Activated naive CD8-positive, alpha-beta T cell treated with anti-CD3 and anti-CD28 coated beads, Interleukin-2, amount 50 U/mL, for 16 hours (primary cell): ENCODE measurements around the gene TMEM61.
"Not testable (repeated sequence)": the region's sequence is repeated elsewhere in the genome, so short reads cannot be mapped to it uniquely, and the experiment has no call there.

ENCODE experiments used
- DNase-seq: peaks from one replicate; pipeline ENCODE4 v3.0.0-alpha.2; 2020; ENCODE audit warnings: low read depth, low spot score

Gene TMEM61

GRCh38 chr1:54980528-54981241 is at the start of gene TMEM61:
Gene TMEM61 (plus strand): TSS chr1:54980628. CDS start chr1:54981066, 438 bp downstream.
- DNase-seq = no peak

- DNase-seq = no peak
These were observed 49.1 kb upstream of the TMEM61 start for GRCh38 chr1:54931275-54931840.

DNA sequence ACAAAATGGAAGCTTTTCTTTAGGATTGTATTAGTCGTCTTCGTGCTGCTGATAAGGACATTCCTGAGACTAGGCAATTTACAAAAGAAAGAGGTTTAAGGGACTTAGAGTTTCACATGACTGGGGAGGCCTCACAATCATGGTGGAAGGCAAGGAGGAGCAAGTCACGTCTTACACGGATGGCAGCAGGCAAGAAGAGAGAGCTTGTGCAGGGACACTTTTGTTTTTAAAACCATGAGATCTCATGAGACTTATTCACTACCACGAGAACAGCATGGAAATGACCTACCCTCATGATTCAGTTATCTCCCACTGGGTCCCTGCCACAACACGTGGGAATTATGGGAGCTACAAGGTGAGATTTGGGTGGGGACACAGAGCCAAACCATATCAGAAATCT is 46.3 kb upstream of the TMEM61 start:
- not testable (repeated sequence) for DNase-seq

GRCh38 chr1:54934869-54935268 is 45.6 kb upstream of the TMEM61 start:
- DNase-seq = no peak

DNA sequence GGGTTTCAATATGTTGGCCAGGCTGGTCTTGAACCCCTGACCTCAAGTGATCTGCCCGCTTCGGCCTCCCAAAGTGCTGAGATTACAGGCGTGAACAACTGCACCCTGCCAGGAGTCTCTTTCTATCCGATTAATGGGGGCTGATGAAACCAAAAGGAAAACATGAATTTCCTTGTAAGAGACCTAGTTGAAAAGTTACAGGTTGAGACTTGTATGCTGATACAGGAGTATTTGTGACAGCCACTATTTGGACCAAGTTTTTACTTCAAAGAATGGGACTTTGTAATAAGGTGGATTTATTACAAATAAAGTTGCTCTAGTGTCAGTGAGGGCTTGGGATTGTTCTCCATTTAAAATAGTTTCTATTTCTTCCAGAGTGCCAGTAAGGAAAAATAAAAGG is 43.6 kb upstream of the TMEM61 start:
- no peak for DNase-seq

DNA sequence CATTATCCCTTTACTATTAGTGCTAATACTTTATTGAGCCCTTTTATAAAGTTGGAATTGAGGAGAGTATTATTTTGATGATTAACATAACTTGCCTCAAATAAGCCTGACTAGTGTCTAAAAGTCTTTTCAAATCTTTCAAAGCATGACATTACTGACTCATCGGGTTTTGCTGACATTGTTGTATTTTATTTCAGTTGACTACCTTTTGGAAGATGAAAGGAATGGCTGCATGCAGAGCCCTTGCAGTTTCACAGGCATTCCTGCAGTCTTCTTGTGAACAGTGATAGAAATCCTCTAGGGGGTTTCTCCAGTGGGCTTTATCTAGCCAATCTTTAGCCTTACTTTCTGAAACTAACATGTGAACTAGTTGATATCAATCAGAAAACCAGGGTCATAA is 43.0 kb upstream of the TMEM61 start:
- no peak for DNase-seq

GRCh38 chr1:54938955-54939354 is 41.5 kb upstream of the TMEM61 start:
- not testable (repeated sequence) for DNase-seq

DNA sequence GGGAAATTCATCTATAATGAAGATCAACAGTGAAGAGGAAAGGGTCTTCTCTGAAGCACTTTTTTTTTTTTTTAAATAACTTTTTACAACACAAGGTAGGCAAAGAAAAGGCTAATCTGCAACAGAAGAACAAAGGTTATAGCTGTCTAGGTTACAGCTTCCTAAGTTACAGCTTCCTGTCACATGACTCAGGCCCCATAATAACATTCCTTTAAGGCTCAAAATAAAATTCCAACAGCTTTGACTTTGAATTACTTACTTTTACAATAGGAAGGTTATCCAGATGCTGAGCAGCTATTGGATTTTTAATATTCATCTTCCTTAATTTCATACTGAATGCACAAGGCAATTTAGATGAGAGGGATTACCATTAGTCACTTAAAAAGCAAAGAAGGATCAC is 40.4 kb upstream of the TMEM61 start:
- DNase-seq = no peak

DNA sequence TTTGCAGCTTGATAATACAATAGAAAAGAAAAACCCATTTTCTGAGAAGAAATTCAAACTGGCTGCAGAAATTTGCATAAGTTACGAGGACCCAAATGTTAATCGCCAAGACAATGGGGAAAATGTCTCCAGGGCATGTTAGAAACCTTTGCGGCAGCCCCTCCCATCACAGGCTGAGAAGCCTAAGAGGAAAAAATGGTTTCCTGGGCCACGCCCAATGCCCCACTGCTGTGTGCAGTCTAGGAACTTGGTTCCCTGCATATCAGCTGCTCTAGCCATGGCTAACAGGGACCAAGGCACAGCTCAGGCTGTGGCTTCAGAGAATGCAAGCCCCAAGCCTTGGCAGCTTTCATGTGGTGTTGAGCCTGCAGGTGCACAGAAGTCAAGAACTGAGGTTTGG is 37.5 kb upstream of the TMEM61 start:
- no peak for DNase-seq

GRCh38 chr1:54944610-54945392 is 35.6 kb upstream of the TMEM61 start:
- peak; percentile 21 for DNase-seq

DNA sequence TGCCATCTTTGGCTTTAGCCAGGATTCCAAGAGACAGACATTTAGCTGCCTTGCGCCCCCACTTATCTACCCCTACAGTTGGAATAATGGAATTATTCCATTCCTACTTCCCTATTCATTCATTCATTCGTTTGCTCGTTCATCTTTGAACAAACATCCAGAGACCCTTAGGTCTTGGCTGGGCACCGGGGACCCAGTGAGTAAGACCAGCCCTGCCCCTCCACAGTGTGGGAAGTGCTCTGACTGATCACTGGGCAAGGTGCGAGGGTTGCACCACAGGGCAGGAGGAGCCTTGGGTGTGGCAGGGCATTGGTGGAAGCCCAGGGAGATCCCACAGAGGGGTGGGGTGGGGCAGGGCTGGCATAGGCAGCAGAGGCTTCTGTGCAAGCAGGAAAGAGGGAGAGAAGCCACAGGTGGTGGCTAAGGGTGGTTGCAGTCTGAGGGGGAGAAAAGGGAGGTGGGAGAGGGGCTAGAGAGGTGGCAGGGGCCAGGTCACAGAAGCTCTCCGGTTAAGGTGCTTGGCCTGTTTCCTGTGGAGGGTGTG is 35.0 kb upstream of the TMEM61 start:
- DNase-seq = no peak

DNA sequence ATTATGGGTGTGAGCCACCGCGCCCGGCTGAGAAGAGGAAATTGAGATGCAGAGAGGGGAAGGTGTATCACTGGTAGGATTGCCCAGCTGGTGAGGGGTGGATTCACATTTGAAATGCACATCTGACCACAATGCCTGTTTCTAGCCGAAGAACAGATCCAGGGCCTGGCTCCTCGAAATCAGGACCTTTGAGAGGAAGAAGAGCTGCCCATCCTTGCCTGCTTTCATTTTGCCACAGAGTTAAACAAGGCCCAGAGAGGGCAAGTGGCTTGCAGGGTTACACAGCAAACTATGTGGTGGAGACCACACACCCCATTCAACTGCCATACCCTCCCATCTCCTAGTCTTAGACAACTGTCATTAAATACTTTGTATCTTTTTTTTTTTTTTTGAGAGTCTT is 32.9 kb upstream of the TMEM61 start:
- no peak for DNase-seq

- no peak for DNase-seq
These were observed 31.4 kb upstream of the TMEM61 start for GRCh38 chr1:54949053-54949452.

DNA sequence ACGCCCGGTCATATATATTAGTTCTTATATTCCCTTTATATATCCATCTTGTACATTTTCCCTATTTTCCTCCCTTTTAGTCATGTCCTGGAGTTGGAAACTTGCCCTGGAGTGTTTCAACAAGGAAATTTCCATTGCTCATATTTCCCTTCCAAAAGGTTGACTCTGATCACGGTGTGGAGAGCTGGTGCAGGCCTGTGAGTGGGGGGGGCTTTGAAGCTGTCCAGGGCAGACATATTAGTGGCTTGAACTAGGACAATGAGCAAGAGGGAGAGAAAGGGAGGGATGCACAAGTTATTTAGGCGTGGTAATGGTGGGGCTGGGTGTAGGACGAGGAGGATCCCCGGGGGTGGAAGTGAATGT is 30.4 kb upstream of the TMEM61 start:
- no peak for DNase-seq

DNA sequence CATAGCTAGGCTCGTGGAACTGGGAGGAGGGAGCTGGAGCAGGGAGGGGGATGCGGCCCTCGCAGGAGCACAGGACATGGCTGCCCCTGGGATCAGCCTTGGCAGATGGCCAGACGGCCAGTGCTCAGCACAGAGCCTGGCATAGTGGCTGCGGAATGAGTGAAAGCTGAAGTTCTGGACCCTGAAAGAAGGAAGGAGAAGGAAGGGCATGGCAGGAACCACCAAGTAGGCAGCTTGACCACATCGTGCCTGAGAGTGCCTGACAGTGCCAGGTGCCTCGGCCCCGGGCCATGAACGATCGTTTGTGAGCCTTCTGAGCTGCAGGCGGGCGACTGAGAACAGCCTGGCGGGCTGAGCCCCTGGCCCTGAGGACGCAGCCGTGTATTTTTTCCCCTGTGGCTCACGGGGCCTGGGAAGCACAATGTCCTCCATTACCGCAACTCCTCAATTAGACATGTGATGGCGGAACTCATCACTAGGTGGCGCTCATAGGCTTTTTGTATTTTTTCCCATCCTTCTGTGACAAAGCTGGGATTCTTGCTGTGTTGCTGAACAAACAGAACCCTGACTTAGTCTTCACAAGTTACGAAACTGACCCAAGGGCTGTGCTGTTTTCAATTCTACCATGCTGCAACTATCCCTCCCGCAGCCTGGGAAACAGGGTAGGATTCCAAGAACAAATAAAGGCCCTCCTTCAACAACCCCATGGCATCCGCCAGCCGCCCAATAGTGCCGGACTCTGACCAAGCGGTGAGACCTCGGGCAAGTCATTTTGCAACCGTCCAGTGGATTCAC is 29.9 kb upstream of the TMEM61 start:
- DNase-seq = no peak

DNA sequence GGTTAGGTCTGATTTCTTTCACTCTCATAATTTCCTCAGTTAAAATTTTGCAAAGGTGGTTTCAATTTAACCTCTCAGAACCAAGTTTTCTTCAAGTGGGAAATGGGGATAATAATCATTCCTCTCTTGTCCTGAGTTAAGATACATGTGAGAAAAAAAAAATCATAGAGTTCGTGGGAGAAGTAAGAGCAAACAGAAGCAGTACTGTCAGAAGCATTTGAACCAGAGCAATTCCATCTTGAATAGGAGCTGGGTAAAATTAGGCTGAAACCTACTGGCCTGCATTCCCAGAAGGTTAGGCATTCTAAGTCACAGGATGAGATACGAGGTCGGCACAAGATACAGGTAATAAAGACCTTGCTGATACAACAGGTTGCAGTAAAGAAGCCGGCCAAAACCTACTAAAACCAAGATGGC is 28.6 kb upstream of the TMEM61 start:
- DNase-seq = no peak

DNA sequence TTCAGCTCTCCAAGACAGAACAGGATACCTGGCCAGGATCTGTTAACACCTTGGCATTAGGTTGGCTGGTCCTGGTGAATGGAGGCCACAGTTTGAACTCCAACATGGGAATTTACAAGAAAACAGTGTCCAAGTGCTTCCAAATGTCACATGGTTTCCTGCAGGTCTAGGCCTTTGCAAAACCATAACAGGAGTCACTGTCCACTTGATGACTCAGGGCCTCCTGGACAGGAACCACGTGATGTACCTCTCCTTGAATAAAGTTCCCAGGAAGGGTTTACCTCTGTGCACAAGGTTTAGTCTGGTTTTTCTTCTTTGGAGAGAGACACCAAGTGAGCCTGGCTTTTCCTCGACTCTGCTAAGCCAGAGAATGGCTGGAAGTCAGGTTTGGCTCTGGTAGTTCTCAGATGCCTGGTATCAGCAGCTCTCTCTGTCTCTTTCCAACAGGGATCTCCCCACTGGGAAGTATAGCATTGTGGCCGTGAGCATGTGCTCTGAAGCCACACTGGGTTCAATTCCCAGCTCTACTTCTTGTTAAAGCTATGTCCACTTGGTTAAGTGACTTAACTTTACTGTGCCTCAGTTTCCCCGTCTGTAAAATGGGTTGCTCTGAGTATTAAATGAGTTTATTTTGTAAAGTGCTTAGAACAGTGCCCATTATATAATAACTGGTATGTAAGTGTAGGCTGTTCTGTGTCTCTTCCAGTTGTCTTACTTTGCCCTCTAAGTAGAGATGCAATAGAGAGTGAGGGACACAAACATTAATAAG is 27.3 kb upstream of the TMEM61 start:
- DNase-seq = no peak

DNA sequence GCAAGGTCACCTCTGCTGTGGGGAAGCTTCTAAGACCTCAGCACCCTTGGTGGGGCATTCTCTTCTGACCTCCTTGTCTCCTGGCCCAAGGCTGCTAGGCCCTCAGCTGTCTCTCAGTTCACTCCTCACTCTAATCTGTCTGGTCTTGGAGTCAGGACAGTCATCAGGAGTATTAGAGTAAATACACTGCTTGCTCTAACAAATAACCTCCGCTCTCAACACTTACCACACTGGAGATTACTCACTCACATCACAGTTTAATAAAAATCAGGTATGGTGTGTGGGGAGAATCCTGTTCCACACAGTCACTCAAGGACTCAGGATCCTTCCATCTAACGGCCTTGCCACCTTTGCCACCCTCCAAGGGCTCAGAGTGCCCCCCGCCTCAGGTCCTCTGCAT is 26.6 kb upstream of the TMEM61 start:
- no peak for DNase-seq

GRCh38 chr1:54955359-54955758 is 25.1 kb upstream of the TMEM61 start:
- no peak for DNase-seq

GRCh38 chr1:54956726-54957125 is 23.7 kb upstream of the TMEM61 start:
- DNase-seq = no peak

DNA sequence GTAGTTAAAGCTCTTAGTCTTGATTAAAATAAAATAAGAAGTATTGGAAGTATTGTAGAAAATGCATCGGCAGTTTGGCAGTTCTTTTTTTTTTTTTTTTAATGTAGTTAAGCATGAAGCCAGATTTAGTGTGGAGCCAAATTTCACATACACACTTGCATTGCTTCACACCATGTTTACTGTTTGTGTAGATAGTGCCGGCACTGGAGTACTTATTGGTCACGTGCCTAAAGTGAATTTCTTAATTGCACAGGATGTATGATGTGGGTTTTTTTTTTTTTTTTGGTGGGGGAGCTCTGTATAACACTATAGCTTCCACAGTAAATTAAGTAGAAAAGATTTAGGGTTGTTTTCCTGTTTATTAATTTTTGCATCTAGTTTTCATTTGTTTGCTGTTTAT is 21.2 kb upstream of the TMEM61 start:
- no peak for DNase-seq
